ENCODE data around the gene CDK17.
"Not testable (repeated sequence)": the region's sequence is repeated elsewhere in the genome, so short reads cannot be mapped to it uniquely, and the experiment has no call there.

CDK17 gene

GRCh38 chr12:96354844-96355534 is 45.2 kb downstream of the CDK17 start:
- no peak for DNase-seq (ENCODE audit: low spot score)
- no peak for TF ChIP-seq CTCF (IDR thresholded peaks at IDR 0.05)
- no peak overlapping the region for H3K4me3 ChIP-seq
- H3K27ac ChIP-seq: no peak overlapping the region

GRCh38 chr12:96354326-96354725 is 45.9 kb downstream of the CDK17 start:
- DNase-seq (ENCODE audit: low spot score): no peak
- TF ChIP-seq CTCF (IDR thresholded peaks at IDR 0.05): no peak
- Histone ChIP-seq H3K4me3 (no peak overlapping the region), H3K27ac (no peak overlapping the region)

GRCh38 chr12:96352161-96352835 is 47.9 kb downstream of the CDK17 start:
- H3K4me3 ChIP-seq: no peak overlapping the region
- DNase-seq (ENCODE audit: low spot score): no peak
- H3K27ac ChIP-seq: no peak overlapping the region
- no peak for TF ChIP-seq CTCF (IDR thresholded peaks at IDR 0.05)

GRCh38 chr12:96350982-96351381 is 49.3 kb downstream of the CDK17 start:
- no peak for TF ChIP-seq CTCF (IDR thresholded peaks at IDR 0.05)
- no peak for DNase-seq (ENCODE audit: low spot score)
- no peak overlapping the region for H3K27ac ChIP-seq
- H3K4me3 ChIP-seq: no peak overlapping the region

GRCh38 chr12:96347130-96347699 is 53.0 kb downstream of the CDK17 start:
- TF ChIP-seq CTCF (IDR thresholded peaks at IDR 0.05): no peak
- Histone ChIP-seq H3K4me3 (peak overlapping the region; percentile 51), H3K27ac (peak overlapping the region in 1 of 2 donors; percentile 13)
- no peak for DNase-seq (ENCODE audit: low spot score)

- not testable (repeated sequence) for DNase-seq (ENCODE audit: low spot score)
- H3K27ac ChIP-seq: peak overlapping the region in 1 of 2 donors; percentile 29
- H3K4me3 ChIP-seq: peak overlapping the region; percentile 51
Observed at GRCh38 chr12:96346716-96347115, 53.5 kb downstream of the CDK17 start.

- H3K4me3 ChIP-seq: no peak overlapping the region
- DNase-seq (ENCODE audit: low spot score): no peak
- no peak overlapping the region for H3K27ac ChIP-seq
- TF ChIP-seq CTCF (IDR thresholded peaks at IDR 0.05): no peak
Observed at GRCh38 chr12:96344124-96344695, 56.0 kb downstream of the CDK17 start.

All from coronary artery (tissue), 2 donors.